ENCODE measurements around the gene KDM6B.

Gene KDM6B

GRCh38 chr17:7841396-7841914 lies 7.4 kb downstream of the KDM6B start:
- DNase-seq (ENCODE audit: low read depth), result peak; percentile 85

DNA sequence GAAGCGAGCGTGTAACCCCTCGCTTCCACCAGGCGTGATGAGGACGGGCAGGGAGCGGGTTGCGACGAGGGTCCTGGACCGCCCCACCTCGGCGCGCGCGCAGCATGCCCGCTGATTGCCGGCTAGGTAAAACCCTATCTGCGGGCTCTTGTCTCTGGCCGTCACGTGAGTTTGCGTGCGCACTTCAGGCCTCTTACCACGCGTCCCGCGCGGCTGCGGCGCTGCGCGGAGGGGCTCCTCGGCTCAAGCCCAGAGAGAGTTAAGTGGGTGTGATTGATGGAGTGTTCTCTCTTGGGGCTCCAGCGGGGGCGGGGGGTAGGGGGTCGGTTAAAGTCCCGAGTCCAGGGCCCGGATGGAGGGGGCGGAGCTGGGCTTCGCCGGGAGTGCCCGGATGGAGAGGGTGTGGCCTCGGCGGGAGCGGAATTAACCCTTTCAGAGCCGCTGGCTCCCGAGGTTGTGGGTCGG lies 7.9 kb downstream of the KDM6B start:
- DNase-seq (ENCODE audit: low read depth), result peak; percentile 80

DNA sequence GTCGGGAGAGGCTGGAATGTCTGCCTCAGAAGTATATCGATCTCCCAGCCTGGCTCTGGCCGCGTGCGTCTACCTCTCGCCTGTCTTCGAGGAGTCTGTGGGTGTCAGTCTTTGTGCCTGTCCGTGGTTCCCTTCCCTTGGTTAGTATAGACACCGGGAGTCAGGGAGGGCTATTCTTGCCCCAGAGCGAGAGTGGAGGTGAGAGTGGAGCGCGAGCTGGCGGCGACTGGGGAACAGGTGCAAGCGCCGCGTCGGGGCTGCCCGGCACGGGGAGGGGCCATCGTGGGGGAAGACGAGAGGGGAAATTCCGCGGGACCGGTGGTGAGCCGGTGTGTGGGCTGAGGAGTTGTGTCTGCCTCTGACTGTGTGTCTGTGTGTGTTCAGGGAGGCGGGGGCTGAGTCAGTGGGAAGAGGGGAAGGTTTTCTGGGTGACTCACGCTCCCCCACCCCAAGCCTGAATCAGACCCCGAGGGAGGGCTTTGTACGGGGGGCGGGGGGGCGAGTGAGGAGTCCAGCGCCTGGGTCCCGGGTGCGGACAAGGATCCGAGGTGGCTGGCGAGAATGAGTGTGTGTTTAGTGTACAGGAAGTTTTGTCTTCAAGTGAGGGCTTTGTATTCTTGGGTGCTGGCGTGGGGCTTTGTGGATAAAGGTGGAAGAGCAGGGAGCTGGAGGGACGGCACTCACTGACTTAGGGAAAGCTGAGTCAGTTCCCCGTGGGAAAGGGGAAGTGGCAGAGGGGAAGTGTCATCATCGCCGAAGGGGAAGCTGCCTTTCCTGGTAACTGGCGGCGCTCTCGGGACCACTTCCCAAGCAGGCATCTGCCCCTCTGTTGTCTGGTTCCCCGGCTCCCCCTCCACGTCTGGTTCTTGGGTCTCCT lies 8.6 kb downstream of the KDM6B start:
- peak; percentile 91 for DNase-seq (ENCODE audit: low read depth)

DNA sequence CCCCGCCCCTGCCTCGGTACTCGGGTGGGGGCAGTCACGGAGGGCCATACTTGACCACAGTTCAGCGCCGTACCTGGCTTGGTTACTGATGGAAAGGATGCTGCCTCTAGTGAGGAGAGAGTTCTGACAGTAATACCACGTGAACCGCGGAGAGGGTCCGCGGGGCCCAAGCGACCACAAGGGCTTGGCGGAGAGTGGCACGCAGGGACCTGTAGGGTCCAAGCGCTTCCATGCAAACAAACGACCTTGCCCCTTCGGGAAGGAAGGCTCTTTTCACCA lies 9.2 kb downstream of the KDM6B start:
- no peak for DNase-seq (ENCODE audit: low read depth)

- DNase-seq (ENCODE audit: low read depth), result peak; percentile 76
These were observed 9.7 kb downstream of the KDM6B start for GRCh38 chr17:7843536-7844291.

DNA sequence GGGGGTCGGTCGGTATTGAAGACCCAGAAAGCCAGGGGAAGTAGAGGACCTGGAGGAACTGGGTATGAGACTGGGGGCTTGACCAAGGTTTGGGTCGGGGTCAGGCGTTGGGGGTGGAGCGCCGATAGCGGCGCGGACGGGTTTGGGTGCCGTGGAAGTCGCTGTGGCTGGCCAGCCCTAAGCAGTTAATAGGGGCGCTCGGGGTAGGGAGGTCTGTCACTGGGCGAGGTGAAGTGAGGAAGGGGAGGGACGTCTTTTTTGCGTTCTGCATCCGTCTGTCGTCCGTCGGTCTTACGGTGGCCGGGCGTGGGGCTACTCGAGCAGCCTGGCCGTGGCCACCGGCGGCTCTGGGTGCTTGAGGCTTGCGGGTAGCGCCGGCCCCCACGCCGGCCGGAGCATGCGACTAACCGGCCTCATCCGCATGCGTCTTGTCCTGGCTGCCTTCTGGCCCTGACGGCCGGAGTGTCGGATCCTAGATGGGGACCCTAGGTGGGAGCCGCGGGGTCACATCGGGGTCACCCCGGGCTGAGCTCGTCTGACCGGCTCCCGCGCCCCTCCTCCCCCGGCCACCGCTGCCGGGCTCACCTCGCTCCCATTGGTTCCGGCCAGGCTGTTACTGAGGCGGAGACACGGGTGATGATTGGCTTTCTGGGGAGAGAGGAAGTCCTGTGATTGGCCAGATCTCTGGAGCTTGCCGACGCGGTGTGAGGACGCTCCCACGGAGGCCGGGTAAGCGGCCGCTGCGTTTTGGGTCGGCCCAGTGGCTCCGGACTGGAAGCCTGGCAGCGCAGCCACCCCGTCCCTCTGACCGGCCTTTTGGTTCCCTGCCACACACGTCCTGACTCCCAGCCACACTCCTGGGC lies 10.5 kb downstream of the KDM6B start:
- DNase-seq (ENCODE audit: low read depth), result peak; percentile 72

- DNase-seq (ENCODE audit: low read depth), result no peak
These were observed 11.5 kb downstream of the KDM6B start for GRCh38 chr17:7845359-7846062.

DNA sequence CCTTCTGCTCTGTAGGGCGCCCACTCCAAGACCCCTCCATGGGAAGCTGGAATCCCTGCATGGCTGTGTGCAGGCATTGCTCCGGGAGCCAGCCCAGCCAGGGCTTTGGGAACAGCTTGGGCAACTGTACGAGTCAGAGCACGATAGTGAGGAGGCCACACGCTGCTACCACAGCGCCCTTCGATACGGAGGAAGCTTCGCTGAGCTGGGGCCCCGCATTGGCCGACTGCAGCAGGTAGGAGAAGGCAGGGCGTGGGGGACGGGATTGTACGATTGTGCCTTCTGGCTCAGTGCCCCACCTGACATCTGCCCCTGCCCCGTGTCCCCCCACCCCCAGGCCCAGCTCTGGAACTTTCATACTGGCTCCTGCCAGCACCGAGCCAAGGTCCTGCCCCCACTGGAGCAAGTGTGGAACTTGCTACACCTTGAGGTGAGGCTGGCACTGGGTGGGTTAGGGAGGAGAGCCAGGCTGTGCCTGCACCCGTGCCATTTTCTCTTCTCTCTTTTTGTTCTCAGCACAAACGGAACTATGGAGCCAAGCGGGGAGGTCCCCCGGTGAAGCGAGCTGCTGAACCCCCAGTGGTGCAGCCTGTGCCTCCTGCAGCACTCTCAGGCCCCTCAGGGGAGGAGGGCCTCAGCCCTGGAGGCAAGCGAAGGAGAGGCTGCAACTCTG lies 12.2 kb downstream of the KDM6B start:
- no peak for DNase-seq (ENCODE audit: low read depth)

GRCh38 chr17:7846765-7847661 lies 13.0 kb downstream of the KDM6B start:
- DNase-seq (ENCODE audit: low read depth), result no peak

GRCh38 chr17:7848131-7848579 lies 14.1 kb downstream of the KDM6B start:
- no peak for DNase-seq (ENCODE audit: low read depth)

- DNase-seq (ENCODE audit: low read depth), result no peak
These were observed 14.7 kb downstream of the KDM6B start for GRCh38 chr17:7848739-7849129.

DNA sequence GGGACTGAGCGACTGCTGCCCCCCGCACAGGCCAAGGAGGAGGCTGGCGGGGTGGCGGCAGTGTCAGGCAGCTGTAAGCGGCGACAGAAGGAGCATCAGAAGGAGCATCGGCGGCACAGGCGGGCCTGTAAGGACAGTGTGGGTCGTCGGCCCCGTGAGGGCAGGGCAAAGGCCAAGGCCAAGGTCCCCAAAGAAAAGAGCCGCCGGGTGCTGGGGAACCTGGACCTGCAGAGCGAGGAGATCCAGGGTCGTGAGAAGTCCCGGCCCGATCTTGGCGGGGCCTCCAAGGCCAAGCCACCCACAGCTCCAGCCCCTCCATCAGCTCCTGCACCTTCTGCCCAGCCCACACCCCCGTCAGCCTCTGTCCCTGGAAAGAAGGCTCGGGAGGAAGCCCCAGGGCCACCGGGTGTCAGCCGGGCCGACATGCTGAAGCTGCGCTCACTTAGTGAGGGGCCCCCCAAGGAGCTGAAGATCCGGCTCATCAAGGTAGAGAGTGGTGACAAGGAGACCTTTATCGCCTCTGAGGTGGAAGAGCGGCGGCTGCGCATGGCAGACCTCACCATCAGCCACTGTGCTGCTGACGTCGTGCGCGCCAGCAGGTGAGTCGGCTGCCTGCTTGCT lies 15.2 kb downstream of the KDM6B start:
- DNase-seq (ENCODE audit: low read depth), result no peak

DNA sequence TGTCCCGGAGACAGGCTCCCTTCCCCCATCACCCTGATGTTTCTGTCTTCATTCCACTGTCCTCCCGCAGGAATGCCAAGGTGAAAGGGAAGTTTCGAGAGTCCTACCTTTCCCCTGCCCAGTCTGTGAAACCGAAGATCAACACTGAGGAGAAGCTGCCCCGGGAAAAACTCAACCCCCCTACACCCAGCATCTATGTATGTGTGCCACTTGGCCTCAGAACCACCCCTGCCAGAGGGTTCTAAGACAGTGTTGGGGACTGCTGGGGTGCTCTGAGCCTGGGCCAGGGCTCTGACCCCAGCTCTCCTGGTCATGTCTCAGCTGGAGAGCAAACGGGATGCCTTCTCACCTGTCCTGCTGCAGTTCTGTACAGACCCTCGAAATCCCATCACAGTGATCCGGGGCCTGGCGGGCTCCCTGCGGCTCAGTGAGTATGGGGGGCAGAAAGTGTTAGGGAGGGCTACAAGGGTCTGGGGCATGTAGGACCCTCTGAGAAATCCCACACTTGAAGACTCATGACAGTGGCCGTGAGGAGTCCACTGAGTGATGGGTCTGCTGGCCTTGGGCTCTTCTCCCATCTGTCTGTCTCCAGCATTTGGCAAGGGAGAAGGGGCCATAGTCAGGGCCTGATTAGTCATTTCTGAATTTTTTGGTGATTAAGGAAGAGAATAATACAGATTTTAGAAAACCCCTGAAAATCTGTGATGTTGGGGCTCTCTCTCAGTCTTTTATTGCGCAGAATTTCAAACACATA lies 15.9 kb downstream of the KDM6B start:
- no peak for DNase-seq (ENCODE audit: low read depth)

DNA sequence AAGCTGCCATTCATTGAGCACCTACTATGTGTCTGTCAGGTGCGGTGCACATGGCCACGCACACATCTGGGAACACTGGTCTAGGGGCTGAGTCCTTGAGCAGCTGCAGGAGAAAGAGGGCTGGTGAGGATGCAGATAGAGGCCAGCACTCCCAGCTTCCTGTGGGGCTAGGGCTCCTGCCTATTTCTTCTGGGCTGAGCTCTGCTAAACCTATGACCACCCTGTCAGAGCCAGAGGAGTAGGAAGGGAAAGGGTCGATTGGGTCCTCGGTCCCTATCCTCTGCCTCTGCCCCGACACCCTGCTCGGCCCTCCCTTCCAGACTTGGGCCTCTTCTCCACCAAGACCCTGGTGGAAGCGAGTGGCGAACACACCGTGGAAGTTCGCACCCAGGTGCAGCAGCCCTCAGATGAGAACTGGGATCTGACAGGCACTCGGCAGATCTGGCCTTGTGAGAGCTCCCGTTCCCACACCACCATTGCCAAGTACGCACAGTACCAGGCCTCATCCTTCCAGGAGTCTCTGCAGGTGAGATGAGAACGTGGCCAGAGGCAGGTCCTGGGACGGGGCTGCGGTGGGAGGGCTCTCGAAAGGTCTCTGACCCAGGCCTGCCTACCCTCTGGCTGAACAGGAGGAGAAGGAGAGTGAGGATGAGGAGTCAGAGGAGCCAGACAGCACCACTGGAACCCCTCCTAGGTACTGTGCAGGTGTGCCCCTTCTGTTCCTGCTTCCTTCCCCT lies 16.9 kb downstream of the KDM6B start:
- no peak for DNase-seq (ENCODE audit: low read depth)

GRCh38 chr17:7851438-7852261 lies 17.6 kb downstream of the KDM6B start:
- peak; percentile 84 for DNase-seq (ENCODE audit: low read depth)

- no peak for DNase-seq (ENCODE audit: low read depth)
These were observed 18.2 kb downstream of the KDM6B start for GRCh38 chr17:7852262-7852670.

All from stimulated activated CD8-positive, alpha-beta memory T cell treated with anti-CD3 and anti-CD28 coated beads, Interleukin-7, amount 100 ng/mL, for 24 hours (primary cell).